ENCODE measurements around the gene CDH6. TPM values are rescaled to one million over a fixed set of nuclear protein-coding genes. Genes with fewer than 3 reads are reported as not detected.

Gene CDH6
- total and polyA plus RNA-seq, 2 of the 13 experiments (the other 11 are each of a cell fraction or from before 2014, with no cell fraction given) = not detected

DNA sequence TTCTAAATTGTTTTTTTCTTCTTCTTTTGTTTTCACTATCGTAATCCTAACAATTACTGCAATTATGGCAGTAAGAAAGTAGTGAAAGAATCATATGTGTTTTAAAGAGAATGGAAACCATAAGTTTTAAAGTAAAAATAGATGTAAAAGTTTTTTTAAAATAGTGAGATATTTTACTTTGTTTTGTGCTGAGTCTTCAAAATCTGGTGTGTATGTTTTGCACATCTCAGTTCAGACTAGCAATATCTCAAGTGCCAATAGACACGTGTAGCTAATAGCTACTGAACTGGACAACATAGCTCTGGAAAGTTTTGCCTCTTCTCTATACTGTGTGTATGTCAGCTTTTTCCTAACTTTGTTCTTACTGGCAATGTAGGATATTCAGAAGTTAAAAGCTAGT is 45.0 kb downstream of the CDH6 start:
- TF ChIP-seq, protein P1, sequence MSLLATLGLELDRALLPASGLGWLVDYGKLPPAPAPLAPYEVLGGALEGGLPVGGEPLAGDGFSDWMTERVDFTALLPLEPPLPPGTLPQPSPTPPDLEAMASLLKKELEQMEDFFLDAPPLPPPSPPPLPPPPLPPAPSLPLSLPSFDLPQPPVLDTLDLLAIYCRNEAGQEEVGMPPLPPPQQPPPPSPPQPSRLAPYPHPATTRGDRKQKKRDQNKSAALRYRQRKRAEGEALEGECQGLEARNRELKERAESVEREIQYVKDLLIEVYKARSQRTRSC (CRISPR knock-in tag; IDR thresholded peaks at IDR 0.05; ENCODE audit: low read depth) = no peak
- peak; percentile 77 for TF ChIP-seq MAFF (IDR thresholded peaks at IDR 0.05; ENCODE audit: low read depth, low read length)
- TF ChIP-seq, protein P2, sequence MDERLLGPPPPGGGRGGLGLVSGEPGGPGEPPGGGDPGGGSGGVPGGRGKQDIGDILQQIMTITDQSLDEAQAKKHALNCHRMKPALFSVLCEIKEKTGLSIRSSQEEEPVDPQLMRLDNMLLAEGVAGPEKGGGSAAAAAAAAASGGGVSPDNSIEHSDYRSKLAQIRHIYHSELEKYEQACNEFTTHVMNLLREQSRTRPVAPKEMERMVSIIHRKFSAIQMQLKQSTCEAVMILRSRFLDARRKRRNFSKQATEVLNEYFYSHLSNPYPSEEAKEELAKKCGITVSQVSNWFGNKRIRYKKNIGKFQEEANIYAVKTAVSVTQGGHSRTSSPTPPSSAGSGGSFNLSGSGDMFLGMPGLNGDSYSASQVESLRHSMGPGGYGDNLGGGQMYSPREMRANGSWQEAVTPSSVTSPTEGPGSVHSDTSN (CRISPR knock-in tag; IDR thresholded peaks at IDR 0.05) = no peak
- TF ChIP-seq CHD4 (IDR thresholded peaks at IDR 0.05; ENCODE audit: borderline replicate concordance, low read length) = no peak
- no peak for TF ChIP-seq SRF (IDR thresholded peaks at IDR 0.05; ENCODE audit: low read depth, low read length)
- TF ChIP-seq NCOA1 (CRISPR knock-in tag; IDR thresholded peaks at IDR 0.05) = no peak
- TF ChIP-seq TRIM24 (CRISPR knock-in tag; IDR thresholded peaks at IDR 0.05) = no peak
- no peak for TF ChIP-seq RBFOX2 (IDR thresholded peaks at IDR 0.05; ENCODE audit: low read depth, low read length)
- TF ChIP-seq MAFK (conservative IDR thresholded peaks at IDR 0.05 in 1 of 2, IDR thresholded peaks at IDR 0.05 in 1 of 2; ENCODE audit: low read length in 2 of 2) = peak; percentile 64 to 86
- no peak for TF ChIP-seq ISX (CRISPR knock-in tag; conservative IDR thresholded peaks at IDR 0.05)
- BruUV-seq (replicated peaks) = no TSS peak
- ATAC-seq = no peak
- CTCF ChIA-PET (ENCODE audit: low intra/inter-chr PET ratio, low total read pairs) = no interaction called here
- POLR2A ChIA-PET = no interaction called here
- Histone ChIP-seq H3K9ac (ENCODE audit: insufficient read depth, low read depth, low read length) (no peak overlapping the region), H3K4me1 (ENCODE audit: insufficient read depth, low read length) (no peaks in the 10 kb centered on the region), H3K4me3 (replicated peaks in 1 of 3; ENCODE audit: insufficient read depth in 1 of 3, low read depth in 2 of 3, low read length in 3 of 3) (no peak overlapping the region), H3K36me3 (replicated peaks in 1 of 2; ENCODE audit: control insufficient read depth in 1 of 2, insufficient read depth in 2 of 2, low read length in 2 of 2) (no peaks in the 10 kb centered on the region), H3K27ac (ENCODE audit: extremely low read length, insufficient read depth, low read length) (no peak overlapping the region), H2AFZ (ENCODE audit: low read length) (no peak overlapping the region), H3K27me3 (ENCODE audit: control insufficient read depth in 1 of 2, insufficient read depth in 2 of 2, low read length in 2 of 2) (no peaks in the 10 kb centered on the region), H3K9me3 (ENCODE audit: low read length) (no peaks in the 10 kb centered on the region), H3K4me2 (ENCODE audit: low read depth, low read length) (no peak overlapping the region), H4K20me1 (ENCODE audit: insufficient read depth, low read length) (no peaks in the 10 kb centered on the region), H3K79me2 (ENCODE audit: insufficient read depth, low read length) (no peaks in the 10 kb centered on the region)
- WGBS (ENCODE audit: low lambda C conversion rate) = 0% methylated on average over 2 of the region's 2 CpGs
- FAIRE-seq = no peak
- intact Hi-C loops (cut with micrococcal nuclease; ENCODE audit: unreplicated experiment) = no loop called here
- in situ Hi-C loops (cut with HindIII; ENCODE audit: extremely low pct_ligation_motif_present, low pct_unique_long_range_greater_than_20kb) = loop anchor here (25.0 kb wide), 1 partner anchor 1201 kb away; no protein-coding TSS in a partner anchor
- no peak for DNase-seq (ENCODE audit: low spot score)
